Measurements from ENCODE around the gene DHRS7. TPM values are rescaled to one million over a fixed set of nuclear protein-coding genes. Genes with fewer than 3 reads are reported as not detected.

Gene DHRS7, protein sequence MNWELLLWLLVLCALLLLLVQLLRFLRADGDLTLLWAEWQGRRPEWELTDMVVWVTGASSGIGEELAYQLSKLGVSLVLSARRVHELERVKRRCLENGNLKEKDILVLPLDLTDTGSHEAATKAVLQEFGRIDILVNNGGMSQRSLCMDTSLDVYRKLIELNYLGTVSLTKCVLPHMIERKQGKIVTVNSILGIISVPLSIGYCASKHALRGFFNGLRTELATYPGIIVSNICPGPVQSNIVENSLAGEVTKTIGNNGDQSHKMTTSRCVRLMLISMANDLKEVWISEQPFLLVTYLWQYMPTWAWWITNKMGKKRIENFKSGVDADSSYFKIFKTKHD
- polyA plus RNA-seq (2013, experiment 1 of 2) = 34.7 TPM
- 37.1 TPM for polyA plus RNA-seq (2013, experiment 2 of 2)

- Histone ChIP-seq H3K9me3 (ENCODE audit: control insufficient read depth, low read length) (no peaks in the 10 kb centered on the region), H3K27ac (ENCODE audit: low read depth, low read length, severe bottlenecking) (peak within 1 kb of the TSS; percentile 73), H3K4me1 (ENCODE audit: control insufficient read depth, insufficient read depth, low read length, poor library complexity, severe bottlenecking) (no peaks in the 10 kb centered on the region), H3K4me3 (ENCODE audit: extremely low read depth, insufficient read depth, low read length, poor library complexity, severe bottlenecking) (peak within 1 kb of the TSS; percentile 76), H3K36me3 (ENCODE audit: control insufficient read depth, insufficient read depth, low read length) (peaks cover 2% of the 10 kb centered on the region)
- WGBS, 2 experiments (ENCODE audit: insufficient coverage in 2 of 2) = 0 to 1% methylated on average over 51 to 58 of the region's 68 CpGs
Measured at GRCh38 chr14:60164712-60165546, at the start of gene DHRS7. DHRS7 (minus strand) TSS chr14:60165398; CDS start chr14:60165309, 89 bp downstream.

DNA sequence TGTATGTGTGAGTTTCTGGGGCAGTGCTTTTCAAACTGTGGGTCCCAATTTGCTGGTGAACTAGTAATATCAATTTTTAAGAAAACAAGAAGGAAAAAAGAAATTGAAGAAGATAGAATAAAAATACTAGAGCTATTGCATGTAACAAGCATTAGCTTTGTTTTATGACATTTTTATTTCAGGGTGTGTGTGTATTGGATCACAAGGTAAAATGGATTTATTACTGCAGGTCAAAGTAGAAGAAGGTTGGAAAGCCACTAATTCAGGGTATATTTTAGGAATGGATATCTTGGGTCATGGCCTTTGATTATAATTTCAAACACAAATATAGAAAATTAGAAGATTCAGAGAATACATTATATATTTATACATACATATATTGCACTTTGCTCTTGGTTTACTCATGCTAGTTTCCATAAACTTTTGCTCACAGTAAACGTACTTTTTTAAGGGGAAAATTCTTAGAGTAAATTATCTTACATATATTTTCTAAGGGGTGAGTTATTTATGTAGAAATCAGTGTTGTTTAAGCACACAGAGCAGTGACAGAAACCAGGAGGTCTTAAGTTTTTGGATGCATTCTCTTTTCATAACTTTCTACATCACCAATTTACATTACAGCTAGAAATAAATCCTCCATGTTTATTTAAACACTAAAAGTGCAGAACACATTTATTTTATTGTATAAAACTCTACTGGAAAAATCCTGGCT, 49.4 kb upstream of the DHRS7 start:
- H3K36me3 ChIP-seq (ENCODE audit: control insufficient read depth, insufficient read depth, low read length) = no peaks in the 10 kb centered on the region
- H3K4me3 ChIP-seq (ENCODE audit: extremely low read depth, insufficient read depth, low read length, poor library complexity, severe bottlenecking) = no peak overlapping the region
- no CpG with 5 or more reads among the region's 1 CpG for WGBS, 2 experiments (ENCODE audit: insufficient coverage in 2 of 2)
- H3K4me1 ChIP-seq (ENCODE audit: control insufficient read depth, insufficient read depth, low read length, poor library complexity, severe bottlenecking) = no peaks in the 10 kb centered on the region
- H3K27ac ChIP-seq (ENCODE audit: low read depth, low read length, severe bottlenecking) = no peak overlapping the region
- no peaks in the 10 kb centered on the region for H3K9me3 ChIP-seq (ENCODE audit: control insufficient read depth, low read length)

GRCh38 chr14:60214003-60214402, 48.8 kb upstream of the DHRS7 start:
- H3K4me1 ChIP-seq (ENCODE audit: control insufficient read depth, insufficient read depth, low read length, poor library complexity, severe bottlenecking) = no peaks in the 10 kb centered on the region
- whole genome bisulfite sequencing, 2 experiments (ENCODE audit: insufficient coverage in 2 of 2) = 87 to 100% methylated on average over 2 of the region's 3 CpGs
- no peak overlapping the region for H3K27ac ChIP-seq (ENCODE audit: low read depth, low read length, severe bottlenecking)
- H3K36me3 ChIP-seq (ENCODE audit: control insufficient read depth, insufficient read depth, low read length) = no peaks in the 10 kb centered on the region
- no peak overlapping the region for H3K4me3 ChIP-seq (ENCODE audit: extremely low read depth, insufficient read depth, low read length, poor library complexity, severe bottlenecking)
- no peaks in the 10 kb centered on the region for H3K9me3 ChIP-seq (ENCODE audit: control insufficient read depth, low read length)

DNA sequence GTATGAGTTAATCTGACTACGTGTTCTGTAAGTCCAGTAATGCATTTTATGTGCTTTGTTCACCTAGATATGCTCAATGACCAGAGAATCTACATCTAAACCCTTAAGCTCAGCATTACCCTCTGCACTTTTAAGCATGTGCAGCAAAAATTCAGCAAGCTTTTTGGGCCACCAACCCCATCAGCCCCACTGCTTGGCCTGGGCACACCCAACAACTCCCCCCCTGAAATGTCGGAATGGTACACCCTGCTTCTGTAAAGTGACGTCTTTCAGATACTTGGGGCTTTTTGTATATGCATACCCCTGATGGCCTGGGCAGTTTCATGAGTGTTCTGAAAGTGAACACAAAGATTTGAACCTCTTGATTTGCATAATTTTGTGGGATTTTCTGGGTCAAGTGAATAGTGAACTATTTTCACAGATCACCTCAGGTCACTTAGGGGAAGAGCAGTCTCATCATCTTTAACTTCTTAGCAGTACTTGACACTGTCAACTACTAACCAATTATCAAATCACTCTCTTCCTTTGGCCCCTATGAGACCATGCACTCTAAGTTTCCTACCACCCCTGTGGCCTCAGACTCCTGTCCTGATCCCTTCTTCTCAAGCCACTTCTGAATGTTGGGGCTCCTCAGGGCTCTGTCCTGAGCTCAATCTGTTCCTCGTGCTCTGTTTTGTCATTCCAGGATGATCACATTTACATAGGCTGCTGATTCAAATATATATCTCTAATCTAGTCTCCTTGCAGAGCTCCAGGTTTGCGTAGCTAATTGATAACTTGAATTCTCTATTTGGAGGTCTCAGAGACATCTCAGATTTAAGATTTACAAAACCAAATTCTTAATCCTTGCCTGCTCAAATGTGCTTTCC, 47.5 kb upstream of the DHRS7 start:
- H3K27ac ChIP-seq (ENCODE audit: low read depth, low read length, severe bottlenecking) = no peak overlapping the region
- H3K36me3 ChIP-seq (ENCODE audit: control insufficient read depth, insufficient read depth, low read length) = no peaks in the 10 kb centered on the region
- H3K4me3 ChIP-seq (ENCODE audit: extremely low read depth, insufficient read depth, low read length, poor library complexity, severe bottlenecking) = no peak overlapping the region
- H3K9me3 ChIP-seq (ENCODE audit: control insufficient read depth, low read length) = no peaks in the 10 kb centered on the region
- no peaks in the 10 kb centered on the region for H3K4me1 ChIP-seq (ENCODE audit: control insufficient read depth, insufficient read depth, low read length, poor library complexity, severe bottlenecking)
- WGBS, 2 experiments (ENCODE audit: insufficient coverage in 2 of 2) = 80 to 100% methylated on average over 1 to 2 of the region's 5 CpGs

DNA sequence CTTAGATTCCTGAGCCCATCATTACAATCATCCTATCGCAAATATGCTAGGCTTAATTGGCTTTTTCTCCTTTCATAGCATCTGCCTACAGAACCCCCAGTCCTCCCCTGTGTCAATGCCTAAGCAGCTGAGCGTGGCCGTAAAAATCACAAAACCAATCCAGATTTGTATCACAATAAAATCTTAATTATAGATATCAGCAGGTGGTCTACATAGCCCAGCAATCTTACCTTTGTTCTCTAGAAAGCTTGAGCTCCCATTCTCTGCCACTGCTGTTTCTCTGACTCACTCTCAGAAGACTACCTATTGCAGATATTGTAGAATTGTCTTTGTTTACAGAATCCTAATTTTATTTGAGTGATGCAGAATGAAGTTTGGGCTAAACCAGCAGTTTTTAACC, 46.0 kb upstream of the DHRS7 start:
- Histone ChIP-seq H3K4me1 (ENCODE audit: control insufficient read depth, insufficient read depth, low read length, poor library complexity, severe bottlenecking) (no peaks in the 10 kb centered on the region), H3K9me3 (ENCODE audit: control insufficient read depth, low read length) (no peaks in the 10 kb centered on the region), H3K27ac (ENCODE audit: low read depth, low read length, severe bottlenecking) (no peak overlapping the region), H3K4me3 (ENCODE audit: extremely low read depth, insufficient read depth, low read length, poor library complexity, severe bottlenecking) (no peak overlapping the region), H3K36me3 (ENCODE audit: control insufficient read depth, insufficient read depth, low read length) (no peaks in the 10 kb centered on the region)
- WGBS, 2 experiments (ENCODE audit: insufficient coverage in 2 of 2) = 88 to 90% methylated on average over 1 of the region's 3 CpGs

DNA sequence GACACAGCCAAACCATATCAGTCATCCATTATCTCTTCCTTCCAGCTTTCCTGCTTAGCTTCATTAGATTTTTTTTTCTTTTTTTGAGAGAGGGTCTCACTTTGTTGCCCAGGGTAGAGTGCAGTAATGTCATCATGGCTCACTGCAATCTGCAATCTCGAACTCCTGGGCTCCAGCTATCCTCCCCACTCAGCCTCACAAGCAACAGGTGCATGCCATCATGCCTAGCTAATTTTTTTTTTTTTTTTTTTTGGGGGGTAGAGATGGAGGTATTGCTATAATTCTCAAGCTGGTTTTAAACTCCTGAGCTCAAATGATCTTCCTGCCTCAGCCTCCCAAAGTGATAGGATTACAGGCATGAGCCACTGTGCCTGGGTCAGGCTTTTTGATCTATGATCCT, 45.5 kb upstream of the DHRS7 start:
- Histone ChIP-seq H3K4me1 (ENCODE audit: control insufficient read depth, insufficient read depth, low read length, poor library complexity, severe bottlenecking) (no peaks in the 10 kb centered on the region), H3K36me3 (ENCODE audit: control insufficient read depth, insufficient read depth, low read length) (no peaks in the 10 kb centered on the region), H3K27ac (ENCODE audit: low read depth, low read length, severe bottlenecking) (no peak overlapping the region), H3K4me3 (ENCODE audit: extremely low read depth, insufficient read depth, low read length, poor library complexity, severe bottlenecking) (no peak overlapping the region), H3K9me3 (ENCODE audit: control insufficient read depth, low read length) (no peaks in the 10 kb centered on the region)
- no CpG with 5 or more reads among the region's 1 CpG for WGBS, 2 experiments (ENCODE audit: insufficient coverage in 2 of 2)

GRCh38 chr14:60206837-60207533, 41.8 kb upstream of the DHRS7 start:
- H3K27ac ChIP-seq (ENCODE audit: low read depth, low read length, severe bottlenecking) = no peak overlapping the region
- H3K4me3 ChIP-seq (ENCODE audit: extremely low read depth, insufficient read depth, low read length, poor library complexity, severe bottlenecking) = no peak overlapping the region
- 87 to 88% methylated on average over 6 of the region's 6 CpGs for WGBS, 2 experiments (ENCODE audit: insufficient coverage in 2 of 2)
- H3K36me3 ChIP-seq (ENCODE audit: control insufficient read depth, insufficient read depth, low read length) = no peaks in the 10 kb centered on the region
- H3K4me1 ChIP-seq (ENCODE audit: control insufficient read depth, insufficient read depth, low read length, poor library complexity, severe bottlenecking) = no peaks in the 10 kb centered on the region
- no peaks in the 10 kb centered on the region for H3K9me3 ChIP-seq (ENCODE audit: control insufficient read depth, low read length)

- Histone ChIP-seq H3K4me1 (ENCODE audit: control insufficient read depth, insufficient read depth, low read length, poor library complexity, severe bottlenecking) (no peaks in the 10 kb centered on the region), H3K4me3 (ENCODE audit: extremely low read depth, insufficient read depth, low read length, poor library complexity, severe bottlenecking) (no peak overlapping the region), H3K27ac (ENCODE audit: low read depth, low read length, severe bottlenecking) (no peak overlapping the region), H3K36me3 (ENCODE audit: control insufficient read depth, insufficient read depth, low read length) (no peaks in the 10 kb centered on the region), H3K9me3 (ENCODE audit: control insufficient read depth, low read length) (no peaks in the 10 kb centered on the region)
- WGBS, 2 experiments (ENCODE audit: insufficient coverage in 2 of 2) = 97 to 98% methylated on average over 4 to 5 of the region's 7 CpGs
Measured at GRCh38 chr14:60206249-60206670, 41.1 kb upstream of the DHRS7 start.

DNA sequence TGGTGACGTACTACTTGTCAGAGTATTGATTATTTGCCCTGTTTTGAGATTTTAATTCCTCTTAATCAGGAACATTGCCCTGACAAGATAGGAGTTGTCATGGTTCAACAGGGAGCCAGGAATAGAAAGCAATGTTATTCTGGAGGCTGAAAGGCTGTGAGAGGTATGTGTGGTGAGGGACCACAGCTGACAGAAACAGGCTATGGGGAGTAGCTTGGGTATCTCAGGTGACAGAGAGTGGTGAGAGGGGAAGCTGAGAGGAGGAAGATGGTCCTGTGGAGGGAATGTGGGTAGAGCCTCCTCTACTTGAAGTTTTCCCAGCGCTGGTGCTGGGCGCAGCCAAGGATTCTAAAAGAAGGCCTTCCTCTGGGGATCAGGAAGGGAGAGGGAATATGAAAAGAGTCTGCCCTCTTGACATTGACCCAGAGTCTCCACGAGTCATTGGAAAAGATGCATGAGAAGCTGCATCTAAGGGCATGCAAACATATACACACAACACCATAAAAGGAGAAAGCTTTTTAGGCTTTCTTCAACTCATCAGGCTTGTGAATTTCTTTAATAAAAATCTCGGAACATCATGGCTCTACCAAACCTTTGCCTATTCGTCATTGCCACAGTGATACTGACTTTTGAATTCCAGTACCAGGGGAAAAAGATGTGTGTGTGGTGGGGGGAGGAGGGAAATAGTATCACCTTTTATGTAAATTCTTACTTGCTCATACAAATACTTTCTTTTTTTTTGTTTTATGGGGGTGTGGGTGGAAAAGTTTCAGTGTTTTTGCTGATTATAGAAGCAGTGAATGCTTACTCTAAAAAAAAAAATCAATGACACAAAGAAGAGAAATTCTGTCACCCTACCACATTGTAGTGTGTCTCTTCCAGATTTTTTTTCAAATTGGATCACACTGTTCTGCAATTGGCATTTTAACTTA, 39.9 kb upstream of the DHRS7 start:
- WGBS, 2 experiments (ENCODE audit: insufficient coverage in 2 of 2) = 68 to 72% methylated on average over 2 to 3 of the region's 6 CpGs
- H3K4me1 ChIP-seq (ENCODE audit: control insufficient read depth, insufficient read depth, low read length, poor library complexity, severe bottlenecking) = no peaks in the 10 kb centered on the region
- no peak overlapping the region for H3K27ac ChIP-seq (ENCODE audit: low read depth, low read length, severe bottlenecking)
- H3K36me3 ChIP-seq (ENCODE audit: control insufficient read depth, insufficient read depth, low read length) = no peaks in the 10 kb centered on the region
- H3K9me3 ChIP-seq (ENCODE audit: control insufficient read depth, low read length) = no peaks in the 10 kb centered on the region
- no peak overlapping the region for H3K4me3 ChIP-seq (ENCODE audit: extremely low read depth, insufficient read depth, low read length, poor library complexity, severe bottlenecking)
